Measurements from ENCODE around the gene TMEM132D. TPM values are rescaled to one million over a fixed set of nuclear protein-coding genes. Genes with fewer than 3 reads are reported as not detected.

The TMEM132D gene
- total and polyA plus RNA-seq, 2 donors (not counting 3 experiments of a cell fraction or from before 2014, with no cell fraction given) = not detected

DNA sequence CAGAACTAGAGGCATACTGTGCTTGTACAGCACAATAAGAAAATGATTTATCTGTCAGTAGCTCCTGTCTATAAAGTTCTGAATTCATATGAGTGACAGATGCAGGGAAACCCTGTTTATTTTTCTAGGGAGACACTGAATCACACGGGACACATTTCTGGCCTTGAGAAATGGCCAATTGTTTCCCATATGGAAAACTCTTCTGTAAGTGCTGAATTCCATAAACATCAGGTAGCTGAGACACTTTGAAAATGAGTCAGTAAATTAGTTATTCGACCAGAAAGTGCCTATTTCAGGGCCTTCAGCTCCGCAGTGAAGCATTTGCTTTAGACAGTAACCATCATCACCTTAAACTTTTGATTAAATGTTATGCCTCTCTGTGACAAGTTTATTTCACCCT lies 184.4 kb downstream of the TMEM132D start:
- H2AFZ ChIP-seq (ENCODE audit: low read depth, low read length) = no peak overlapping the region
- no peaks in the 10 kb centered on the region for H3K79me2 ChIP-seq (ENCODE audit: control insufficient read depth, insufficient read depth, low read length)
- H3K4me2 ChIP-seq (ENCODE audit: insufficient read depth, low read length) = no peak overlapping the region
- H3K27ac ChIP-seq (ENCODE audit: insufficient read depth, low read depth, low read length) = no peak overlapping the region
- peaks cover 13% of the 10 kb centered on the region for H3K9me3 ChIP-seq (replicated peaks; ENCODE audit: control insufficient read depth, insufficient read depth, low read length)
- no peaks in the 10 kb centered on the region for H4K20me1 ChIP-seq (replicated peaks; ENCODE audit: control insufficient read depth, extremely low read depth, insufficient read depth, low read length)
- no peak overlapping the region for H3K9ac ChIP-seq (replicated peaks; ENCODE audit: extremely low read depth, insufficient read depth, low read length)
- H3K9me1 ChIP-seq (replicated peaks; ENCODE audit: control insufficient read depth, extremely low read depth, insufficient read depth, low read length) = no peaks in the 10 kb centered on the region
- FAIRE-seq = no peak
- H3K4me3 ChIP-seq (replicated peaks in 1 of 3; ENCODE audit: insufficient read depth in 1 of 3, low read depth in 1 of 3, low read length in 3 of 3) = no peak overlapping the region
- no peak for TF ChIP-seq POLR2A (IDR thresholded peaks at IDR 0.05; ENCODE audit: low read depth, low read length)
- no peak for TF ChIP-seq EZH2 (IDR thresholded peaks at IDR 0.05; ENCODE audit: borderline replicate concordance, low read depth, low read length, severe bottlenecking)
- no peak for TF ChIP-seq GATA2 (IDR thresholded peaks at IDR 0.05; ENCODE audit: insufficient read depth, insufficient read length, low read depth, low read length)
- TF ChIP-seq POLR2AphosphoS5 (IDR thresholded peaks at IDR 0.05; ENCODE audit: insufficient read depth, low read depth, low read length) = no peak
- TF ChIP-seq MYC (IDR thresholded peaks at IDR 0.05; ENCODE audit: low read depth, low read length) = no peak
- no peak for TF ChIP-seq FOS (IDR thresholded peaks at IDR 0.05; ENCODE audit: borderline replicate concordance, insufficient read depth, low read length)
- TF ChIP-seq JUN (IDR thresholded peaks at IDR 0.05; ENCODE audit: borderline replicate concordance, insufficient read depth, insufficient read length, low read depth) = no peak
- TF ChIP-seq CTCF (IDR thresholded peaks at IDR 0.05; ENCODE audit: extremely low read depth in 1 of 2, insufficient read depth in 1 of 2, low read depth in 1 of 2, low read length in 2 of 2) = no peak
- DNase-seq (ENCODE audit: low read depth, low spot score) = no peak
- ChIA-PET POLR2A (no interaction called here), CTCF (no interaction called here)
- intact Hi-C loops (cut with micrococcal nuclease) (no loop called here), dilution Hi-C loops (cut with MboI; ENCODE audit: extremely low pct_ligation_motif_present, low sequenced_read_pairs) (no loop called here)
- no peaks in the 10 kb centered on the region for H3K27me3 ChIP-seq (ENCODE audit: control insufficient read depth in 2 of 2, insufficient read depth in 2 of 2, low read length in 2 of 2)
- H3K36me3 ChIP-seq (ENCODE audit: control insufficient read depth in 2 of 2, extremely low read depth in 1 of 2, insufficient read depth in 2 of 2, low read length in 2 of 2) = no peaks in the 10 kb centered on the region
- H3K4me1 ChIP-seq (ENCODE audit: control insufficient read depth, extremely low read depth, insufficient read depth, low read length) = no peaks in the 10 kb centered on the region
- no TSS peak for BruUV-seq (replicated peaks)
